ENCODE results near the gene SYT15.

Gene SYT15

GRCh38 chr10:46544989-46545791 lies 33.7 kb upstream of the SYT15 start:
- no peak for DNase-seq (ENCODE audit: low read depth)

GRCh38 chr10:46545861-46546590 lies 32.9 kb upstream of the SYT15 start:
- DNase-seq (ENCODE audit: low read depth), result no peak

- DNase-seq (ENCODE audit: low read depth), result no peak
These were observed 32.1 kb upstream of the SYT15 start for GRCh38 chr10:46546591-46547540.

- DNase-seq (ENCODE audit: low read depth), result no peak
These were observed 31.1 kb upstream of the SYT15 start for GRCh38 chr10:46547541-46548497.

GRCh38 chr10:46548498-46549090 lies 30.3 kb upstream of the SYT15 start:
- DNase-seq (ENCODE audit: low read depth), result no peak

GRCh38 chr10:46549171-46550075 lies 29.5 kb upstream of the SYT15 start:
- DNase-seq (ENCODE audit: low read depth), result no peak

- DNase-seq (ENCODE audit: low read depth), result no peak
These were observed 28.7 kb upstream of the SYT15 start for GRCh38 chr10:46550076-46550790.

GRCh38 chr10:46550795-46551700 lies 27.9 kb upstream of the SYT15 start:
- no peak for DNase-seq (ENCODE audit: low read depth)

GRCh38 chr10:46551701-46552525 lies 27.0 kb upstream of the SYT15 start:
- no peak for DNase-seq (ENCODE audit: low read depth)

GRCh38 chr10:46552526-46553237 lies 26.2 kb upstream of the SYT15 start:
- DNase-seq (ENCODE audit: low read depth), result no peak

GRCh38 chr10:46553238-46554049 lies 25.5 kb upstream of the SYT15 start:
- no peak for DNase-seq (ENCODE audit: low read depth)

- DNase-seq (ENCODE audit: low read depth), result no peak
These were observed 24.7 kb upstream of the SYT15 start for GRCh38 chr10:46554166-46554781.

- no peak for DNase-seq (ENCODE audit: low read depth)
These were observed 23.6 kb upstream of the SYT15 start for GRCh38 chr10:46555366-46555712.

GRCh38 chr10:46555713-46556514 lies 23.0 kb upstream of the SYT15 start:
- DNase-seq (ENCODE audit: low read depth), result no peak
